ENCODE data around the gene RNASEH1. TPM values are rescaled to one million over a fixed set of nuclear protein-coding genes. Genes with fewer than 3 reads are reported as not detected.

The RNASEH1 gene
- total RNA-seq, 1 donor: 29.2 TPM

DNA sequence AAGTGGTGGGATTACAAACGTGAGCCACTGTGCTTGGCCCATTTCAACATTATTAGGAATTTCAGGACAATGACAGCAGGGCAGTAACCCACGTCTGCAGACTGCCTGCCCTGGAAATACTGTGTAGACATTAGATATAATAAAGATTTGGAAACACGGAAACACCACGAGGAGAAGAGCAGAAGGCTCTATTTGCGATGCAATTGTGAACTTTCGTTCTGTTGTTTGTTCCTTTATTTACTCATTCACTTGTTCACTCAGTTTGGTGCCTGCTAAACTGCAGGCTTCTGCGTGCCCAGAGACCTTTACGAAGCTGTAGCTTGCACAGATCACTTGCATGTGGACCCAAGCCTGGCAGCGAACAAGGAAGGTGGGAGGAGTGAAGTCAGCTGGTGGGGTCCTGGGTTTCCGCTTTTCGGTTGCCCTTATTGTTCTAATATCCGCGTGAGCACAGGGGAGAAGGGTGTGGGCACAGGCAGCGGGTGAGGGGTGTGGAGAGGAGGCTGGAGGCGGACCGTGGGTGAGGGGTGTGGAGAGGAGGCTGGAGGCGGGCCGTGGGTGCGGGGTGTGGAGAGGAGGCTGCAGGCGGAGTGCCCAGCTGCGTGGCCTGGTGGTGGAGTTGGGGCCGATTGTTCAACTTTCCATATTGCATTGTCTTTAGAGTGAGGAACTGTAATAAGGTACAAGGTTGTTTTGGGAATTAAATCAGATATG lies 40.2 kb upstream of the RNASEH1 start:
- no peak for DNase-seq (ENCODE audit: low read depth)
- TF ChIP-seq, protein P1, sequence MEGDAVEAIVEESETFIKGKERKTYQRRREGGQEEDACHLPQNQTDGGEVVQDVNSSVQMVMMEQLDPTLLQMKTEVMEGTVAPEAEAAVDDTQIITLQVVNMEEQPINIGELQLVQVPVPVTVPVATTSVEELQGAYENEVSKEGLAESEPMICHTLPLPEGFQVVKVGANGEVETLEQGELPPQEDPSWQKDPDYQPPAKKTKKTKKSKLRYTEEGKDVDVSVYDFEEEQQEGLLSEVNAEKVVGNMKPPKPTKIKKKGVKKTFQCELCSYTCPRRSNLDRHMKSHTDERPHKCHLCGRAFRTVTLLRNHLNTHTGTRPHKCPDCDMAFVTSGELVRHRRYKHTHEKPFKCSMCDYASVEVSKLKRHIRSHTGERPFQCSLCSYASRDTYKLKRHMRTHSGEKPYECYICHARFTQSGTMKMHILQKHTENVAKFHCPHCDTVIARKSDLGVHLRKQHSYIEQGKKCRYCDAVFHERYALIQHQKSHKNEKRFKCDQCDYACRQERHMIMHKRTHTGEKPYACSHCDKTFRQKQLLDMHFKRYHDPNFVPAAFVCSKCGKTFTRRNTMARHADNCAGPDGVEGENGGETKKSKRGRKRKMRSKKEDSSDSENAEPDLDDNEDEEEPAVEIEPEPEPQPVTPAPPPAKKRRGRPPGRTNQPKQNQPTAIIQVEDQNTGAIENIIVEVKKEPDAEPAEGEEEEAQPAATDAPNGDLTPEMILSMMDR (IDR thresholded peaks at IDR 0.05; ENCODE audit: insufficient read depth, low read length): no peak
- no peak overlapping the region for H3K4me3 ChIP-seq (ENCODE audit: low read depth, low read length)

DNA sequence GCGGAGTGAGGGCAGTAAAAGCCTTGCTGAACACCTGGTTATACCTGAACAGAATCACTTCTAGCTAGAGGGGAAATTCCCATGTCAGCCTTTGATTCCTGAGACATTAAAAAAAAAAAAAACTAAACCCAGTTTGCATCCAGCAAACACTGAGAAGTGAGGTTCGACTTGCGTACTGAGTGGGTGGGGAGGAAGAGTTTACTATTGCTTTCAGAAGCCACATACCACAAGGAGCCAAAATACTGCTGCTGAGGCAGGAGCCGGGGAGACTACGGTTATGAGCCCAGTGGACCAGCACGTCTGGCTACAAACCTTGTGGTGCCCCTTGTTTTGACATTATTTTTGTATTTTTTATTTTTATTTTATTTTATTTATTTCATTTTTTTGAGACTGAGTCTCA lies 39.4 kb upstream of the RNASEH1 start:
- TF ChIP-seq, protein P1 (IDR thresholded peaks at IDR 0.05; ENCODE audit: insufficient read depth, low read length): no peak
- no peak overlapping the region for H3K4me3 ChIP-seq (ENCODE audit: low read depth, low read length)
- no peak for DNase-seq (ENCODE audit: low read depth)

DNA sequence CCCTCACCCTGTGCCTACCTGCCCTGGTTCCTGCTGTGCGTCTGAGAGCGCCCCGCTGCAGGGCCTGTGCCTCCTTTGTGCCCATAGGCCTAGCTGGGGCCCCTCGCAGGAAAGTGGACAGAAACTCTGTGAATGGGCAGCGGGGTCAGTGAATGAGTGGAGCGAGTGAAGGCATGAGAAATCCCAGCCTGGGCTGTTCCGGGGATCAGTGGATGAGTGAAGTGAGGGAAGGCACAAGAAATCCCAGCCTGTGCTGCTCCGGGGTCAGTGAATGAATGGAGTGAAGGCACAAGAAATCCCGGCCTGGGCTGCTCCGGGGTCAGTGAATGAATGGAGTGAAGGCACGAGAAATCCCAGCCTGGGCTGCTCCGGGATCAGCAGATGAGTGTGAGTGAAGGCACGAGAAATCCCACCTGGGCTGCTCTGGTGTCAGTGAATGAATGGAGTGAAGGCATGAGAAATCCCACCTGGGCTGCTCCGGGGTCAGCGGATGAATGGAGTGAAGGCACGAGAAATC lies 38.8 kb upstream of the RNASEH1 start:
- no peak overlapping the region for H3K4me3 ChIP-seq (ENCODE audit: low read depth, low read length)
- no peak for DNase-seq (ENCODE audit: low read depth)
- TF ChIP-seq, protein P1 (IDR thresholded peaks at IDR 0.05; ENCODE audit: insufficient read depth, low read length): no peak

DNA sequence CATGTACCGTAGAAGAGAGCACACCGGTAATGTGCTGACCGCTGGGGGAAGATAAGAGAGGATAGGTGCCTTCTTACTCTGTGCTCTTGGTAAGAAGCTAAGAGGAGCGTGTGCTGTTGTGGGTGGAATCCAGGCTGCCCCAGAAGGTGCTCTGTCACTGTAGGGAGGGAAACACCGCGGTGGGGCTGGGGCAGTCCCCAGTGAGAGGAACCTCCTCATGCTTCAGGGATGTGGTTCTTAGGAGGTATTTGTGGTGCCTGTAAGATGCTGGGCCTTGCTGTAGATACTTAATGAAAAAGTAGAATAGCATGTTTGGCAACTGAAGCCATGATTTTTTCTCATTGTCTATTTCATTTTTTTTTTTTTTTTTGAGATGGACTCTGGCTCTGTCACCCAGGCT lies 37.9 kb upstream of the RNASEH1 start:
- H3K4me3 ChIP-seq (ENCODE audit: low read depth, low read length): no peak overlapping the region
- DNase-seq (ENCODE audit: low read depth): no peak
- TF ChIP-seq, protein P1 (IDR thresholded peaks at IDR 0.05; ENCODE audit: insufficient read depth, low read length): no peak

DNA sequence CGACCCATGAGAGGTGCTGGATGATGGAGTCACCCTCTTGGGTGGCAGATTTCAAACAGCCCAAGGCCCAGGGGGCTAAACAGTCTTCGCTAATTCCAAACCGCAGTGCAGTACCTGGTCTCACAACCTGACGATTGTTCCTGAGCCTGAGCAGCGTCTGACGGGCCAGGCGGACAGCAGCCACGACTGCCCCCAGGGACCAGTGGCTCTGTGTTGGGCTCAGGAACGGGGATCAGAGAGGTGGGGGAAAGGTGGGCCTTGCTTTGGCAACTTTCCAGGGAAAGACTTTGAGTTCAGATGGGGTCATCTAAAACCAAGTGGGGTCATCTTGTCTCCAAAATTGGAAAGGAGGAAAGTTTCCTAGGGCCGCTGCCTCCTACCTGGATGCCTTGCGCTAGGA lies 37.3 kb upstream of the RNASEH1 start:
- H3K4me3 ChIP-seq (ENCODE audit: low read depth, low read length): no peak overlapping the region
- TF ChIP-seq, protein P1 (IDR thresholded peaks at IDR 0.05; ENCODE audit: insufficient read depth, low read length): no peak
- no peak for DNase-seq (ENCODE audit: low read depth)

DNA sequence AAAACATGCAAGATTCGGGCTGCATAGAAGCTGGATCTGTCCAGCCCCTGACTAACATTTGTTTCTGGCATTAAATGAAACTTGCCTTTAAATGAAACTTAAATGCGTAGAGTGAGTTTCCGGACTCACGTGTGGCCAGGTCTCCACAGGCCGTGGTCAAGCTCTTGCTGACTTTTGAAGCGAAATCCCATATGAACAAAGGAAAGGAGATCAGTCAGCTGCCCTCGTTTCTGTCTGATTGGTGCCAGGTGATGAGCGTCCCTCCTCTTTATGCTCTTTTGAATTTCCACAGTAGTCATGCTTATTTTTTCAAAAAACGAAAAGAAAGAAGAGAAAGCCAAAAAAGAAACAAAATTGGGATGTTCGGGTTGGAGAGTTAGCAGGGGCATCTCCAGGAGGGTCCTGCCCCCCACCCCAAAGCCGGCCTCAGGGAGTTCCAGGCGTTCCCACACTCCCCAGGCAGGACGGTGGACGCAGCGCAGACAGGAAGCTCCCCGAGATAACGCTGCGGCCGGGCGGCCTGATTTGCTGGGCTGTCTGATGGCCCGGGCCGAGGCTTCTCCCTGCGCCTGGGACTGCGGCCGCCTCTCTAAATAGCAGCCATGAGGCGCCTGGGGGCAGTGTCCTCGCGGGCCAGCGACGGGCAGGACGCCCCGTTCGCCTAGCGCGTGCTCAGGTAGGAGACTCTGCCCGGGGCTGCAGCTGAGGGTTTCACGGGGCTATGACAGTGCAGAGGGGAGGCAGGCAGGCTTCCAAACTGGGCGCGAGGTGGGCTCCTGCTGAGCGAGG lies 36.6 kb upstream of the RNASEH1 start, which contains the start of gene COLEC11:
COLEC11 (plus strand) TSS at position 620 of the 789 bp plus-strand sequence. CDS start 9,229 bp downstream, outside the sequence.
- TF ChIP-seq, protein P1 (IDR thresholded peaks at IDR 0.05; ENCODE audit: insufficient read depth, low read length): peak; percentile 16
- DNase-seq (ENCODE audit: low read depth): no peak
- peak within 1 kb of the TSS; percentile 22 for H3K4me3 ChIP-seq (ENCODE audit: low read depth, low read length)

Data from fibroblast of the aortic adventitia (primary cell).